HEK293 (cell line): Measurements from ENCODE around the gene SGMS1.

Source experiments
- CTCF ChIA-PET: fragments of 350-600 bp; formaldehyde crosslinking; extraction: SDS; loops from one replicate; lab custom pipeline; 2021; ENCODE audit warnings: antibody characterized with exemption; lab: Yijun Ruan, JAX
- POLR2A ChIA-PET: fragments of 300-600 bp; formaldehyde crosslinking; extraction: SDS; loops from one replicate; lab custom pipeline; 2020; ENCODE audit warnings: antibody characterized with exemption, inconsistent platforms; lab: Yijun Ruan, JAX
- H3K27ac ChIP-seq: fragments of 200-500 bp; sonication (Bioruptor generic); 2 replicates; pipeline ENCODE4 v1.5.1; 2014; ENCODE audit warnings: low read depth, low read length, control low read depth, inconsistent platforms; ENCODE audit errors: extremely low read depth
- H3K36me3 ChIP-seq, 2 experiments: fragments of 200-500 bp in 1 of 2; sonication (Bioruptor generic) in 1 of 2; 1 replicate in 1 of 2; 2 replicates in 1 of 2; pipeline ENCODE4 v1.5.1; 2014 to 2017; ENCODE audit warnings: inconsistent platforms in 2 of 2, low read length in 2 of 2; ENCODE audit not compliant: control insufficient read depth in 2 of 2, insufficient read depth in 1 of 2
- H3K4me1 ChIP-seq: fragments of 200-500 bp; sonication (Bioruptor generic); 2 replicates; pipeline ENCODE4 v1.5.1; 2014; ENCODE audit warnings: mild to moderate bottlenecking, low read length, inconsistent platforms; ENCODE audit not compliant: control insufficient read depth, insufficient read depth
- H3K4me3 ChIP-seq: 2 replicates; pipeline ENCODE4 v1.5.1; 2011; ENCODE audit warnings: low read depth, mild to moderate bottlenecking, control low read depth, low read length, moderate library complexity
- H3K9me3 ChIP-seq: fragments of 200-500 bp; sonication (Bioruptor generic); 2 replicates; pipeline ENCODE4 v1.5.1; 2014; ENCODE audit warnings: low read depth, low read length, inconsistent platforms; ENCODE audit not compliant: control insufficient read depth, insufficient read depth
- EGR2 ChIP-seq: fragments of 450-650 bp; formaldehyde crosslinking; IDR thresholded peaks from 2 replicates; pipeline ENCODE4 v1.5.1; 2016; ENCODE audit warnings: low read depth, missing biosample characterization, missing genetic modification characterization
- MEIS1 ChIP-seq: sonication (generic); formaldehyde crosslinking; IDR thresholded peaks from 2 replicates; pipeline ENCODE4 v1.8.1; 2022; ENCODE audit warnings: missing genetic modification reagents, mild to moderate bottlenecking, borderline replicate concordance
- TCF7L2 ChIP-seq: IDR thresholded peaks from 2 replicates; pipeline ENCODE4 v1.6.1; 2011; ENCODE audit warnings: low read depth, mild to moderate bottlenecking, inconsistent platforms, low read length, moderate library complexity, borderline replicate concordance
- TRIM28 ChIP-seq: IDR thresholded peaks from 2 replicates; pipeline ENCODE4 v1.6.1; 2011; ENCODE audit warnings: low read length, control low read depth, borderline replicate concordance
- ZBTB20 ChIP-seq: fragments of 450-650 bp; formaldehyde crosslinking; IDR thresholded peaks from 2 replicates; pipeline ENCODE4 v1.5.1; 2016; ENCODE audit warnings: missing biosample characterization, missing genetic modification characterization
- ZNF169 ChIP-seq: fragments of 450-650 bp; formaldehyde crosslinking; IDR thresholded peaks from 2 replicates; pipeline ENCODE4 v1.5.1; 2016; ENCODE audit warnings: missing biosample characterization, missing genetic modification characterization
- ZNF202 ChIP-seq: fragments of 450-650 bp; formaldehyde crosslinking; IDR thresholded peaks from 2 replicates; pipeline ENCODE4 v1.5.1; 2016; ENCODE audit warnings: missing biosample characterization, missing genetic modification characterization, borderline replicate concordance
- ZNF239 ChIP-seq: fragments of 450-650 bp; formaldehyde crosslinking; IDR thresholded peaks from 2 replicates; pipeline ENCODE4 v1.5.1; 2016; ENCODE audit warnings: missing biosample characterization, missing genetic modification characterization
- ZNF391 ChIP-seq: fragments of 450-650 bp; formaldehyde crosslinking; IDR thresholded peaks from 2 replicates; pipeline ENCODE4 v1.5.1; 2016; ENCODE audit warnings: low read depth, missing biosample characterization, missing genetic modification characterization, borderline replicate concordance
- ZNF404 ChIP-seq: fragments of 450-650 bp; formaldehyde crosslinking; IDR thresholded peaks from 2 replicates; pipeline ENCODE4 v1.5.1; 2017; ENCODE audit warnings: missing biosample characterization, missing genetic modification characterization
- ZNF560 ChIP-seq: fragments of 450-650 bp; formaldehyde crosslinking; IDR thresholded peaks from 2 replicates; pipeline ENCODE4 v1.5.1; 2017; ENCODE audit warnings: missing biosample characterization, missing genetic modification characterization, borderline replicate concordance
- ZNF596 ChIP-seq: fragments of 450-650 bp; IDR thresholded peaks from 2 replicates; pipeline ENCODE4 v1.5.0; 2018; ENCODE audit warnings: missing biosample characterization, mild to moderate bottlenecking, missing genetic modification characterization, moderate library complexity
- ZNF777 ChIP-seq: fragments of 450-650 bp; formaldehyde crosslinking; IDR thresholded peaks from 2 replicates; pipeline ENCODE4 v1.5.1; 2017; ENCODE audit warnings: missing biosample characterization, missing genetic modification characterization, borderline replicate concordance
- TF ChIP-seq, protein P1 (sequence below): fragments of 450-650 bp; formaldehyde crosslinking; IDR thresholded peaks from 2 replicates; pipeline ENCODE4 v1.5.1; 2017; ENCODE audit warnings: missing biosample characterization, missing genetic modification characterization
- TF ChIP-seq, protein P2 (sequence below): fragments of 450-650 bp; formaldehyde crosslinking; IDR thresholded peaks from 2 replicates; pipeline ENCODE4 v1.5.1; 2016; ENCODE audit warnings: missing biosample characterization, missing genetic modification characterization
- TF ChIP-seq, protein P3 (sequence below): fragments of 450-650 bp; formaldehyde crosslinking; IDR thresholded peaks from 2 replicates; pipeline ENCODE4 v1.5.1; 2016; ENCODE audit warnings: missing biosample characterization, missing genetic modification characterization

Gene SGMS1

DNA sequence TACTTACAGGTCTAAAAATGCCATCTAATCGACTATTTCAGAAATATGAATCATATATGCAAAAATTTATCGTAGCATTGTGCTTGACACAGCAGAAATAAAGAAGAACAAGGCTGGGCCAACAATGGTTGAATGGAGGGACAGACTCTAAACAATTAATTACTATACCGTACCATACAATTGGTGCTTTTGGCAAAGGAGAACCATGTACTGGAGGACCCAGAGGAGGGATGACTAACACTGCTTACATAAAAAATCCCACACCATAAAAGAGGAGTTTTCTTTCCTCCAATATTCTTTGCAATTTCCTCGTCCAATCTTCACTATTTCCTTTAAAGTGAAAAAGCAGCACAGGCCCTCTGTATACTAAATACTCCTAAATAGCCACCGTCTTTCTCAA lies 94.1 kb downstream of the SGMS1 start (continued):
- TF ChIP-seq ZNF596 (tag by site-specific recombination) = no peak
- TF ChIP-seq, protein P1, sequence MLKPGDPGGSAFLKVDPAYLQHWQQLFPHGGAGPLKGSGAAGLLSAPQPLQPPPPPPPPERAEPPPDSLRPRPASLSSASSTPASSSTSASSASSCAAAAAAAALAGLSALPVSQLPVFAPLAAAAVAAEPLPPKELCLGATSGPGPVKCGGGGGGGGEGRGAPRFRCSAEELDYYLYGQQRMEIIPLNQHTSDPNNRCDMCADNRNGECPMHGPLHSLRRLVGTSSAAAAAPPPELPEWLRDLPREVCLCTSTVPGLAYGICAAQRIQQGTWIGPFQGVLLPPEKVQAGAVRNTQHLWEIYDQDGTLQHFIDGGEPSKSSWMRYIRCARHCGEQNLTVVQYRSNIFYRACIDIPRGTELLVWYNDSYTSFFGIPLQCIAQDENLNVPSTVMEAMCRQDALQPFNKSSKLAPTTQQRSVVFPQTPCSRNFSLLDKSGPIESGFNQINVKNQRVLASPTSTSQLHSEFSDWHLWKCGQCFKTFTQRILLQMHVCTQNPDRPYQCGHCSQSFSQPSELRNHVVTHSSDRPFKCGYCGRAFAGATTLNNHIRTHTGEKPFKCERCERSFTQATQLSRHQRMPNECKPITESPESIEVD = no peak
- TF ChIP-seq, protein P2, sequence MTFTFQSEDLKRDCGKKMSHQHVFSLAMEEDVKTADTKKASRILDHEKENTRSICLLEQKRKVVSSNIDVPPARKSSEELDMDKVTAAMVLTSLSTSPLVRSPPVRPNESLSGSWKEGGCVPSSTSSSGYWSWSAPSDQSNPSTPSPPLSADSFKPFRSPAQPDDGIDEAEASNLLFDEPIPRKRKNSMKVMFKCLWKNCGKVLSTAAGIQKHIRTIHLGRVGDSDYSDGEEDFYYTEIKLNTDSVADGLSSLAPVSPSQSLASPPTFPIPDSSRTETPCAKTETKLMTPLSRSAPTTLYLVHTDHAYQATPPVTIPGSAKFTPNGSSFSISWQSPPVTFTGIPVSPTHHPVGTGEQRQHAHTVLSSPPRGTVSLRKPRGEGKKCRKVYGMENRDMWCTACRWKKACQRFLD (tag by site-specific recombination) = no peak

DNA sequence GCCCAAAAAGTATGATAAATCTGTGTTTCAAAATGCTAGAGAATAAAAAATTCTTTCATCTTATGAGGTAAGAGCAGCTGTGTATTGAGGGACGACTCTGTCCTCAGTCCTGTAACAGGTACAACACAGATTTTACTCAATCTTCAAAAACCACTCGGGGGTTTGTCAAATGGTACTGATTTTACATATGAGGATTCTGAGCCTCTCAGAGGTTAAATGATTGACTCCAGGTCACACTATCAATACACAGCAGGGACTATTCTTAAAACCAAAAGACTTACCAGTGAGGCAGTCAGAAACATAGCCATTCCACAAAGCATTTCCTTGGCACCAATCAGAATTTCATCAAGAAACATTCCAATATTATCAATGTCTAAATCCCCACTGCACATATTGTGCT lies 95.5 kb downstream of the SGMS1 start:
- CTCF ChIA-PET = no interaction called here
- Histone ChIP-seq H3K9me3 (no peaks in the 10 kb centered on the region), H3K36me3 (no peaks in the 10 kb centered on the region), H3K27ac (no peak overlapping the region), H3K4me1 (no peaks in the 10 kb centered on the region), H3K4me3 (no peak overlapping the region)
- TF ChIP-seq TRIM28 (no peak), ZNF169 (tag by site-specific recombination) (no peak), ZNF239 (no peak), TCF7L2 (no peak), ZNF202 (tag by site-specific recombination) (no peak), ZBTB20 (no peak), ZNF560 (tag by site-specific recombination) (no peak), EGR2 (tag by site-specific recombination) (no peak), ZNF391 (tag by site-specific recombination) (no peak), ZNF596 (tag by site-specific recombination) (no peak), MEIS1 (no peak)
- TF ChIP-seq, protein P3, sequence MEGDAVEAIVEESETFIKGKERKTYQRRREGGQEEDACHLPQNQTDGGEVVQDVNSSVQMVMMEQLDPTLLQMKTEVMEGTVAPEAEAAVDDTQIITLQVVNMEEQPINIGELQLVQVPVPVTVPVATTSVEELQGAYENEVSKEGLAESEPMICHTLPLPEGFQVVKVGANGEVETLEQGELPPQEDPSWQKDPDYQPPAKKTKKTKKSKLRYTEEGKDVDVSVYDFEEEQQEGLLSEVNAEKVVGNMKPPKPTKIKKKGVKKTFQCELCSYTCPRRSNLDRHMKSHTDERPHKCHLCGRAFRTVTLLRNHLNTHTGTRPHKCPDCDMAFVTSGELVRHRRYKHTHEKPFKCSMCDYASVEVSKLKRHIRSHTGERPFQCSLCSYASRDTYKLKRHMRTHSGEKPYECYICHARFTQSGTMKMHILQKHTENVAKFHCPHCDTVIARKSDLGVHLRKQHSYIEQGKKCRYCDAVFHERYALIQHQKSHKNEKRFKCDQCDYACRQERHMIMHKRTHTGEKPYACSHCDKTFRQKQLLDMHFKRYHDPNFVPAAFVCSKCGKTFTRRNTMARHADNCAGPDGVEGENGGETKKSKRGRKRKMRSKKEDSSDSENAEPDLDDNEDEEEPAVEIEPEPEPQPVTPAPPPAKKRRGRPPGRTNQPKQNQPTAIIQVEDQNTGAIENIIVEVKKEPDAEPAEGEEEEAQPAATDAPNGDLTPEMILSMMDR = no peak
- POLR2A ChIA-PET = no interaction called here

DNA sequence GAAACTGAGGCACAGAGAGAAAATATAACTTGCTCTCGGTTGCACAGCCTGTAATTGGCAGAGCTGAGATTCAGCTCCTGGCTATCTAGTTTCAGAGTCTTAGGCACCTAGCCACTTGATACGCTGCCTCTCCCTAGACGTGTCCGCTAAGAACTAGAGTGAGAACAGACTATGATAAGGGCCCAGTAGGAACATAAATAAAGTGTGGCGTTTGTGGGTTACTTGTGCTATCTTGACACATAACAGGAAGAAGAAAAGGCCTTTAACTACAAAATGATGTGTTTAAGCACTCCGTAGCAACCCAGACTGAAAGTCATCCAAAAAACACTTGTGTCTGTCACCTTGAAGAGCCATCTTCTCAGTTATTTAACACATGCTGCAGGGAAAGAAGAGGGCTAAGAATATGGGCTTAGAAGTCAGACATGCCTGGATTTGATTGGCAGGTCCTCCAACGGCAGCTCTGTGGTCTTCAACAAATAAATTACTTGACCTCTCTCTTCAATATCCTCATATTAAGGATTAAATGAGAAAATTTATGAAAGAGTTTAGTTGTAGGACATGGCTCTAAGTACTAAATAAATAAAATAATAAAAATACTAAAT lies 96.2 kb downstream of the SGMS1 start:
- Histone ChIP-seq H3K27ac (no peak overlapping the region), H3K9me3 (no peaks in the 10 kb centered on the region)
- TF ChIP-seq ZNF404 (tag by site-specific recombination) (no peak), ZNF202 (tag by site-specific recombination) (no peak), ZNF777 (tag by site-specific recombination) (no peak), MEIS1 (no peak)
- TF ChIP-seq, all 188 proteins: peak for 0
- no peak overlapping the region for H3K4me3 ChIP-seq
- no peaks in the 10 kb centered on the region for H3K4me1 ChIP-seq
- ChIA-PET CTCF (interaction anchor here (1.6 kb wide), 1 partner anchor 8 kb away, joined by 5 read pairs; no protein-coding TSS in a partner anchor), POLR2A (no interaction called here)
- no peaks in the 10 kb centered on the region for H3K36me3 ChIP-seq
